EH (cell line): Measurements from ENCODE around the gene CPSF4L.

Experiments used
- DNase-seq: peaks from one replicate; pipeline ENCODE4 v3.0.0-alpha.2; 2015; ENCODE audit warnings: low read depth

CPSF4L gene

GRCh38 chr17:73289549-73290254 is 28.0 kb upstream of the CPSF4L start:
- no peak for DNase-seq

- peak; percentile 30 for DNase-seq
These were observed 27.0 kb upstream of the CPSF4L start for GRCh38 chr17:73288534-73289302.

- DNase-seq: peak; percentile 24
These were observed 25.2 kb upstream of the CPSF4L start for GRCh38 chr17:73286863-73287296.

- no peak for DNase-seq
These were observed 24.5 kb upstream of the CPSF4L start for GRCh38 chr17:73285916-73286862.

- no peak for DNase-seq
These were observed 23.9 kb upstream of the CPSF4L start for GRCh38 chr17:73285603-73285908.

- DNase-seq: no peak
These were observed 23.4 kb upstream of the CPSF4L start for GRCh38 chr17:73284906-73285602.

GRCh38 chr17:73284354-73284753 is 22.7 kb upstream of the CPSF4L start:
- DNase-seq: no peak

GRCh38 chr17:73283841-73284282 is 22.2 kb upstream of the CPSF4L start:
- no peak for DNase-seq

- DNase-seq: no peak
These were observed 21.6 kb upstream of the CPSF4L start for GRCh38 chr17:73283250-73283649.

- DNase-seq: no peak
These were observed 20.9 kb upstream of the CPSF4L start for GRCh38 chr17:73282629-73283028.

GRCh38 chr17:73281928-73282327 is 20.2 kb upstream of the CPSF4L start:
- DNase-seq: no peak

- no peak for DNase-seq
These were observed 18.5 kb upstream of the CPSF4L start for GRCh38 chr17:73280191-73280590.

GRCh38 chr17:73279704-73280103 is 18.0 kb upstream of the CPSF4L start:
- no peak for DNase-seq

- DNase-seq: peak; percentile 52
These were observed 17.1 kb upstream of the CPSF4L start for GRCh38 chr17:73278465-73279453.

- no peak for DNase-seq
These were observed 16.4 kb upstream of the CPSF4L start for GRCh38 chr17:73278049-73278464.

GRCh38 chr17:73274490-73274889 is 12.8 kb upstream of the CPSF4L start:
- no peak for DNase-seq

- DNase-seq: no peak
These were observed 11.2 kb upstream of the CPSF4L start for GRCh38 chr17:73272906-73273218.

GRCh38 chr17:73271072-73271471 is 9.4 kb upstream of the CPSF4L start:
- DNase-seq: no peak

GRCh38 chr17:73269791-73270190 is 8.1 kb upstream of the CPSF4L start:
- no peak for DNase-seq

- no peak for DNase-seq
These were observed 7.6 kb upstream of the CPSF4L start for GRCh38 chr17:73269329-73269615.
